IMR-90 (cell line): ENCODE measurements around the gene CCDC117.

Experiments
- CEBPB ChIP-seq: IDR thresholded peaks from 2 replicates; pipeline ENCODE4 v1.6.1; 2012; ENCODE audit warnings: low read depth, low read length, improper control_type of control experiment
- CTCF ChIP-seq: conservative IDR thresholded peaks from 2 replicates; pipeline ENCODE4 v1.5.1; 2012; ENCODE audit warnings: mild to moderate bottlenecking, low read depth, low read length, improper control_type of control experiment
- MAFK ChIP-seq: IDR thresholded peaks from 2 replicates; pipeline ENCODE4 v1.6.1; 2012; ENCODE audit warnings: low read depth, low read length, improper control_type of control experiment
- MXI1 ChIP-seq: IDR thresholded peaks from 2 replicates; pipeline ENCODE4 v1.6.1; 2012; ENCODE audit warnings: low read depth, mild to moderate bottlenecking, low read length, moderate library complexity, borderline replicate concordance
- NFE2L2 ChIP-seq: fragments of 150-350 bp; IDR thresholded peaks from 2 replicates; pipeline ENCODE4 v1.6.1; 2016; ENCODE audit warnings: low read depth, mild to moderate bottlenecking, low read length
- POLR2A ChIP-seq: IDR thresholded peaks from 2 replicates; pipeline ENCODE4 v1.6.1; 2012; ENCODE audit warnings: mild to moderate bottlenecking, low read depth, low read length
- RAD21 ChIP-seq: IDR thresholded peaks from 2 replicates; pipeline ENCODE4 v1.6.1; 2012; ENCODE audit warnings: low read length, improper control_type of control experiment
- RCOR1 ChIP-seq: IDR thresholded peaks from 2 replicates; pipeline ENCODE4 v1.6.1; 2012; ENCODE audit warnings: mild to moderate bottlenecking, low read length, improper control_type of control experiment; ENCODE audit not compliant: insufficient replicate concordance
- USF2 ChIP-seq: fragments of 150-350 bp; IDR thresholded peaks from 2 replicates; pipeline ENCODE4 v1.6.1; 2017; ENCODE audit warnings: mild to moderate bottlenecking, antibody characterized with exemption, low read length, low read depth

- TF ChIP-seq USF2, result no peak
- no peak for TF ChIP-seq NFE2L2
- TF ChIP-seq RAD21, result no peak
- no peak for TF ChIP-seq CTCF
- no peak for TF ChIP-seq CEBPB
- no peak for TF ChIP-seq MXI1
- no peak for TF ChIP-seq RCOR1
- no peak for TF ChIP-seq MAFK
- 0 out of 2 replicates have a peak, but pooled peaks have one; percentile 14 for TF ChIP-seq POLR2A
Measured at GRCh38 chr22:28801845-28802594, 29.5 kb downstream of the CCDC117 start.
